Gastrocnemius medialis (tissue), 4 donors: Measurements from ENCODE around the gene GRM5.

Source experiments
- CTCF ChIP-seq, 5 experiments: fragments of 450-650 bp in 3 of 5; fragments of 200-600 bp in 2 of 5; sonication (generic) in 2 of 5; IDR thresholded peaks in 4 of 5; conservative IDR thresholded peaks in 1 of 5; 1 replicate in 4 of 5; 2 replicates in 1 of 5; pipeline ENCODE4 v1.5.1; 2016 to 2019; ENCODE audit warnings: antibody characterized with exemption in 5 of 5, mild to moderate bottlenecking in 3 of 5, moderate library complexity in 3 of 5
- POLR2A ChIP-seq, 2 donors: fragments of 450-650 bp; IDR thresholded peaks; one replicate each; pipeline ENCODE4 v1.6.1; 2017; ENCODE audit warnings: antibody characterized with exemption in 2 of 2, mild to moderate bottlenecking in 2 of 2, moderate library complexity in 2 of 2

- TF ChIP-seq CTCF (IDR thresholded peaks at IDR 0.05 in 4 of 5, conservative IDR thresholded peaks at IDR 0.05 in 1 of 5) (no peak), POLR2A (IDR thresholded peaks at IDR 0.05) (no peak)
These were observed 468.4 kb downstream of the GRM5 start for GRCh38 chr11:88597387-88597786.
